Upper lobe of left lung (tissue), 6 donors: ENCODE results near the gene METRNL. TPM values are rescaled to one million over a fixed set of nuclear protein-coding genes. Genes with fewer than 3 reads are reported as not detected.

Experiments used
- ATAC-seq, 2 donors: fragments of 200-7000 bp; cut with Tn5 transposase; one replicate each; pipeline ENCODE4 v1.9.1; 2022; ENCODE audit warnings: mild to moderate bottlenecking in 2 of 2, moderate library complexity in 2 of 2; ENCODE audit not compliant: low FRiP score in 2 of 2
- DNase-seq, 2 donors: peaks; one replicate each; pipeline ENCODE4 v3.0.0-alpha.2; 2019 to 2020
- H3K27ac ChIP-seq, 4 donors: fragments of 200-600 bp; sonication (generic); one replicate each; pipeline ENCODE4 v1.5.1; 2016 to 2019
- H3K27me3 ChIP-seq, 4 donors: fragments of 200-600 bp; sonication (generic); one replicate each; pipeline ENCODE4 v1.5.1; 2017 to 2019
- H3K36me3 ChIP-seq, 4 donors: fragments of 200-600 bp; sonication (generic); one replicate each; pipeline ENCODE4 v1.5.1; 2016 to 2019
- H3K4me1 ChIP-seq, 4 donors: fragments of 200-600 bp; sonication (generic); one replicate each; pipeline ENCODE4 v1.5.1; 2018 to 2019
- H3K4me3 ChIP-seq, 4 donors: fragments of 200-600 bp; sonication (generic); one replicate each; pipeline ENCODE4 v1.5.1; 2017 to 2019; ENCODE audit warnings: mild to moderate bottlenecking in 2 of 4, moderate library complexity in 1 of 4
- H3K9me3 ChIP-seq, 4 donors: fragments of 200-600 bp; sonication (generic); one replicate each; pipeline ENCODE4 v1.5.1; 2018 to 2019
- EP300 ChIP-seq, 4 donors: sonication (generic); formaldehyde crosslinking; IDR thresholded peaks; one replicate each; pipeline ENCODE4 v1.5.1; 2017; ENCODE audit warnings: antibody characterized with exemption in 4 of 4, control low read depth in 2 of 4
- POLR2A ChIP-seq, 4 donors: fragments of 450-650 bp; IDR thresholded peaks; one replicate each; pipeline ENCODE4 v1.5.1; 2016 to 2017; ENCODE audit warnings: antibody characterized with exemption in 4 of 4, mild to moderate bottlenecking in 2 of 4
- POLR2AphosphoS5 ChIP-seq, 2 donors: sonication (generic); formaldehyde crosslinking; IDR thresholded peaks; one replicate each; pipeline ENCODE4 v1.5.1; 2017; ENCODE audit warnings: antibody characterized with exemption in 2 of 2
- WGBS, 2 donors: methylation state at CpG; one replicate each; pipeline ENCODE4 v1.1.5; 2017 to 2018; 5-methylcytosine and 5-hydroxymethylcytosine counted together
- total RNA-seq, 6 donors: library from RNA; depleted of rRNA in 4 of 6; stranded (reverse); fragments of >200 nt in 4 of 6; gene quantifications; one replicate each; pipeline versions ENCODE4 v1.1.0 to v1.2.1, GENCODE V29; 2016 to 2021
- TF ChIP-seq, protein P1 (sequence below), 6 experiments: fragments of 450-650 bp in 4 of 6; fragments of 200-600 bp in 2 of 6; sonication (generic) in 2 of 6; IDR thresholded peaks; one replicate each; pipeline ENCODE4 v1.5.1; 2016 to 2019; ENCODE audit warnings: antibody characterized with exemption in 6 of 6
- donor health status: DM: no; HTN: no; CAD: no; lungs with moderate emphysema.
- donor health status: DM: no; HTN: yes; CAD: no; lungs with severe emphysema.

The METRNL gene
- total RNA-seq, 6 donors from 2014 or later, result 59.4 to 120 (median 76.4) TPM

- ATAC-seq (peak in 1 of 2 donors; percentile 20), DNase-seq (peak in 1 of 2 donors; percentile 94)
- Histone ChIP-seq H3K36me3 (peaks cover 0 to 11% (median 0%) of the 10 kb centered on the region in 4 donors), H3K4me1 (peaks cover 35 to 67% (median 55%) of the 10 kb centered on the region in 4 donors), H3K27ac (peak overlapping the region; percentile 75 to 96 (median 88)), H3K27me3 (peaks cover 0 to 8% (median 0%) of the 10 kb centered on the region in 4 donors), H3K9me3 (no peaks in the 10 kb centered on the region), H3K4me3 (peak overlapping the region; percentile 59 to 83 (median 75))
- TF ChIP-seq, protein P1, sequence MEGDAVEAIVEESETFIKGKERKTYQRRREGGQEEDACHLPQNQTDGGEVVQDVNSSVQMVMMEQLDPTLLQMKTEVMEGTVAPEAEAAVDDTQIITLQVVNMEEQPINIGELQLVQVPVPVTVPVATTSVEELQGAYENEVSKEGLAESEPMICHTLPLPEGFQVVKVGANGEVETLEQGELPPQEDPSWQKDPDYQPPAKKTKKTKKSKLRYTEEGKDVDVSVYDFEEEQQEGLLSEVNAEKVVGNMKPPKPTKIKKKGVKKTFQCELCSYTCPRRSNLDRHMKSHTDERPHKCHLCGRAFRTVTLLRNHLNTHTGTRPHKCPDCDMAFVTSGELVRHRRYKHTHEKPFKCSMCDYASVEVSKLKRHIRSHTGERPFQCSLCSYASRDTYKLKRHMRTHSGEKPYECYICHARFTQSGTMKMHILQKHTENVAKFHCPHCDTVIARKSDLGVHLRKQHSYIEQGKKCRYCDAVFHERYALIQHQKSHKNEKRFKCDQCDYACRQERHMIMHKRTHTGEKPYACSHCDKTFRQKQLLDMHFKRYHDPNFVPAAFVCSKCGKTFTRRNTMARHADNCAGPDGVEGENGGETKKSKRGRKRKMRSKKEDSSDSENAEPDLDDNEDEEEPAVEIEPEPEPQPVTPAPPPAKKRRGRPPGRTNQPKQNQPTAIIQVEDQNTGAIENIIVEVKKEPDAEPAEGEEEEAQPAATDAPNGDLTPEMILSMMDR (IDR thresholded peaks at IDR 0.05), result no peak
- TF ChIP-seq POLR2A (IDR thresholded peaks at IDR 0.05) (peak in 1 of 4 donors; percentile 36), EP300 (IDR thresholded peaks at IDR 0.05) (no peak), POLR2AphosphoS5 (IDR thresholded peaks at IDR 0.05) (peak in 1 of 2 donors; percentile 21)
- WGBS, 2 donors, result 3 to 16% methylated on average over 24 to 25 of the region's 91 CpGs
Observed at GRCh38 chr17:83080858-83081683, 1.7 kb downstream of the METRNL start.

GRCh38 chr17:83081684-83082201 lies 2.3 kb downstream of the METRNL start:
- peak overlapping the region; percentile 59 to 83 (median 75) for H3K4me3 ChIP-seq
- peaks cover 0 to 17% (median 0%) of the 10 kb centered on the region in 4 donors for H3K36me3 ChIP-seq
- peak overlapping the region; percentile 75 to 96 (median 88) for H3K27ac ChIP-seq
- WGBS, 2 donors, result 43 to 58% methylated on average over 6 to 23 of the region's 23 CpGs
- peak in 1 of 4 donors; percentile 72 for TF ChIP-seq POLR2A (IDR thresholded peaks at IDR 0.05)
- no peak for TF ChIP-seq EP300 (IDR thresholded peaks at IDR 0.05)
- TF ChIP-seq, protein P1 (IDR thresholded peaks at IDR 0.05), result no peak
- TF ChIP-seq POLR2AphosphoS5 (IDR thresholded peaks at IDR 0.05), result peak; percentile 22 to 50
- H3K9me3 ChIP-seq, result no peaks in the 10 kb centered on the region
- H3K27me3 ChIP-seq, result peaks cover 0 to 8% (median 0%) of the 10 kb centered on the region in 4 donors
- H3K4me1 ChIP-seq, result peaks cover 35 to 74% (median 56%) of the 10 kb centered on the region in 4 donors
- ATAC-seq (peak in 1 of 2 donors; percentile 18), DNase-seq (peak in 1 of 2 donors; percentile 67)

DNA sequence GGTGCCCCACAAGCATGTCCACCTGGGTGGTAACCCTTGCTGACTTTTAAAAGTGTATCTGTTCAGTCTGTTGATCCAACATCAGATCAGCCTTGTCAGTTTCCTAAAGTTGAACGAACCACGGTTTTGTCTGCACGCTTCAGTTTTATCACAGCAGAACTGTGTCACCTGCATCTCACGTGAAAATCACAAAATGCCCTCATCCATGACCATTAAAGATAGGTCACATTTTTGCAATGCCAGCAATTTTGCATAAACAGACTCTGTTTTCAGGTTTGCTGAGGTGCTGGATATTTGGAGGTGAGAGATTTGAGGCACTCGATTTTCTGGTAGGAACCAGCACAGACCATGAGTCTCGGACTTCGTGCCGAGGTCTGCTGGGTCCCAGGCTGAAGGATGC lies 3.0 kb downstream of the METRNL start:
- H3K36me3 ChIP-seq, result peaks cover 0 to 23% (median 0%) of the 10 kb centered on the region in 4 donors
- no peak for ATAC-seq
- 90 to 94% methylated on average over 8 of the region's 8 CpGs for WGBS, 2 donors
- no peak for TF ChIP-seq EP300 (IDR thresholded peaks at IDR 0.05)
- TF ChIP-seq POLR2A (IDR thresholded peaks at IDR 0.05), result no peak
- H3K4me3 ChIP-seq, result peak overlapping the region in 1 of 4 donors; percentile 59
- peaks cover 32 to 81% (median 59%) of the 10 kb centered on the region in 4 donors for H3K4me1 ChIP-seq
- no peaks in the 10 kb centered on the region for H3K9me3 ChIP-seq
- no peak for DNase-seq
- peaks cover 0 to 8% (median 0%) of the 10 kb centered on the region in 4 donors for H3K27me3 ChIP-seq
- H3K27ac ChIP-seq, result peak overlapping the region; percentile 16 to 96 (median 70)

DNA sequence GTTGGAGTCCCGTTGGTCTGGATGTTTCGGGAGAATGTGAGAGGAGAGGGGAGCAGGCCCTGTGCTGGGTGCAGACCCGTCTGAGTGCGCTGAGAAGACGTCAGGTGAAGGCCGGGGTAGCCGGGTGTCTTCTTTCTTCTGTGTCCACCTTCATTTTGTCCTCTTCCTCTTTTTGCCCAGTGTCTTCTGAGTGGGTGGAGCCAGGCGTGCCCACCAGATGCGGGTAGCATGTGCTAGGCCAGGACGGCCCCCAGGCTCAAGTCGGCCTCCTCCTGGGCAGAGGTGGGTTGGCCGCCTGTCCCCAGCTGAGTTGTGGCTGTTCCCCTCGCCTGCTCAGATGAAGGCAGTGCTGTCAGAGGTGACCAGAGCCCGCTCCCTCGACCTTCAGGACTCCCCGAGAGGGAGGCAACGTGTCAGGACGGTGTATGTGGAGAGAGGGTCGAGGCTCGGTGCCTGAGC lies 3.5 kb downstream of the METRNL start:
- H3K4me3 ChIP-seq, result no peak overlapping the region
- WGBS, 2 donors, result 80 to 87% methylated on average over 13 to 20 of the region's 20 CpGs
- DNase-seq (peak in 1 of 2 donors; percentile 67), ATAC-seq (no peak)
- no peaks in the 10 kb centered on the region for H3K9me3 ChIP-seq
- peaks cover 31 to 86% (median 62%) of the 10 kb centered on the region in 4 donors for H3K4me1 ChIP-seq
- H3K36me3 ChIP-seq, result peaks cover 0 to 28% (median 2%) of the 10 kb centered on the region in 4 donors
- no peak for TF ChIP-seq POLR2A (IDR thresholded peaks at IDR 0.05)
- TF ChIP-seq EP300 (IDR thresholded peaks at IDR 0.05), result no peak
- TF ChIP-seq, protein P1 (IDR thresholded peaks at IDR 0.05), result no peak
- TF ChIP-seq POLR2AphosphoS5 (IDR thresholded peaks at IDR 0.05), result no peak
- H3K27me3 ChIP-seq, result peaks cover 0 to 8% (median 0%) of the 10 kb centered on the region in 4 donors
- peak overlapping the region; percentile 51 to 90 (median 66) for H3K27ac ChIP-seq
